LNCAP (cell line): ENCODE data around the gene TMEM164.

ENCODE experiments used
- TF ChIP-seq, protein P1 (sequence below): fragments of 450-650 bp; IDR thresholded peaks from 2 replicates; pipeline ENCODE4 v1.5.1; 2017; ENCODE audit warnings: mild to moderate bottlenecking

Gene TMEM164

DNA sequence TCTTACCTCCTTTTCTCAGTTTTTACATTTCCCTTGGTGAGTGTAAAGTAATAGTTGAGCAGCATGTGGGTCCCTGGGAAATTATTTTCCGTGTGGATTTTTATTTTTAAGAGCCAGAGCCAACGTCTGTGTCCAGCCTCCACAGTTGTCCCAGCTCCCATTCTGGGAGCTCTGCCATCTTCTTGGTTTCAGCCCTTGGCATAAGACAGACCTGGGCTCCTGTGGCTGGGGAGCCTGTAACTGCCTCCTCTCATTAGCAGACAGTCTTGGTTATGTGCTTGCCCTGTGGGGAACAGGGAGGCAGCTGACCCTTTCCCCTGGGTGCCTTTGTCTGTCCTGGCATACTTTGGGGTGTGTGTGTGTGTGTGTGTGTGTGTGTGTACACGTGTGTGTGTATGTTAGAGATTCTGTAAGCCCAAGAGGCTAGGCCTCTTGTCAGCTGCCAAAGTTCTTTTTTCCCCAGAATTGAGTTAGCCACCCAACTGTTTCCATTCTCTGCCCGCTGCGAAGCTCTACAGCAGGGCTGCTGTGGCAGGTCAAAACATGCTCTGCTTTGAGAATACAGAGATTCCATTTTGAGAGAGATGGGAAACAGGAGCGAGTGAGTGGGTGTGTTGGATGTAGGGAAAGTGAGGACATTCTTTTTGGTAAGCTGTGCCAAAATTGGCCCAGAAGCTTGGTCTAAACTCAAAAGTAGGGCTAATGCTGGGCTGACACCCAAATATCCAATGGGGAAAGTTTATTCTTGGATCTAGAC lies 140.7 kb downstream of the TMEM164 start:
- TF ChIP-seq, protein P1, sequence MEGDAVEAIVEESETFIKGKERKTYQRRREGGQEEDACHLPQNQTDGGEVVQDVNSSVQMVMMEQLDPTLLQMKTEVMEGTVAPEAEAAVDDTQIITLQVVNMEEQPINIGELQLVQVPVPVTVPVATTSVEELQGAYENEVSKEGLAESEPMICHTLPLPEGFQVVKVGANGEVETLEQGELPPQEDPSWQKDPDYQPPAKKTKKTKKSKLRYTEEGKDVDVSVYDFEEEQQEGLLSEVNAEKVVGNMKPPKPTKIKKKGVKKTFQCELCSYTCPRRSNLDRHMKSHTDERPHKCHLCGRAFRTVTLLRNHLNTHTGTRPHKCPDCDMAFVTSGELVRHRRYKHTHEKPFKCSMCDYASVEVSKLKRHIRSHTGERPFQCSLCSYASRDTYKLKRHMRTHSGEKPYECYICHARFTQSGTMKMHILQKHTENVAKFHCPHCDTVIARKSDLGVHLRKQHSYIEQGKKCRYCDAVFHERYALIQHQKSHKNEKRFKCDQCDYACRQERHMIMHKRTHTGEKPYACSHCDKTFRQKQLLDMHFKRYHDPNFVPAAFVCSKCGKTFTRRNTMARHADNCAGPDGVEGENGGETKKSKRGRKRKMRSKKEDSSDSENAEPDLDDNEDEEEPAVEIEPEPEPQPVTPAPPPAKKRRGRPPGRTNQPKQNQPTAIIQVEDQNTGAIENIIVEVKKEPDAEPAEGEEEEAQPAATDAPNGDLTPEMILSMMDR: no peak

DNA sequence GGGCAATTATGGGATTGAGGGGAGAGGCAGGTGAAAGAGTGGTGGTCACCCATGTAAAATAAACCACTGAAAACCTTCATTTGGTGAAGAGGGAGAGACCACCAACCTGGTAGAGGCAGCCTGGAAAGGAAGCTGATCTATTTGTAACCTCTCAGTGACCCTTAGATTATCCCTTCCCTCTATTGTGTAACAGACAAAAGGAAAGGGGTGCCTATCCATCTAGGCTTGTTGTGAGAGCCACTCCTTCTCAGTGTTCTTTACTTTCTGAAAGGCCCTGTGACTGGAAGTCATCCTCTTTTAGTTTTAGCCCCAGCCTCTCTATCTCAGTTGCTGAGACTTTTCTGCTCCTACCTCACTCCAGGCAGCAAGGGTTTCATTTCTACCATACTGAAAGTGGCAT lies 142.4 kb downstream of the TMEM164 start:
- TF ChIP-seq, protein P1: no peak

GRCh38 chrX:110145854-110146253 lies 142.9 kb downstream of the TMEM164 start:
- TF ChIP-seq, protein P1: peak; percentile 53

DNA sequence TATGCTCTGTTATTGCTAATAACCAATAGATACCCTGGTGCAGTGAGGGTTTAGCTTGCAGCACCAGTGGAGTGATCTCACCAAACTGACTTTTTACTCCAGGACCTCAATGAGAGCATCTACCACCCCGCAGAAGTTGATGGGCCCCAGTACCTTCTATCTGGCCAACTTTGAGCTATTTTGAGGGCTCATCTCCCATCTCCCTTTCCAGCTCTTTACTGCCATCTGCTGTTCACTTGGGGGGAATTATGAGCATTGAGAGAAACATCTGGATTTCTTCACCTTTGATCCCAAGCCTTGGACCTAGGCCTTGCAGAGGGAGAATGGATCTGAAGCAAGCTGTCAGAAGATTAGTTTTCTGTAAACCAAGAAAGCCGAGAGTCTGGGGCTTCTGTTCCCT lies 143.6 kb downstream of the TMEM164 start:
- TF ChIP-seq, protein P1: peak; percentile 43

DNA sequence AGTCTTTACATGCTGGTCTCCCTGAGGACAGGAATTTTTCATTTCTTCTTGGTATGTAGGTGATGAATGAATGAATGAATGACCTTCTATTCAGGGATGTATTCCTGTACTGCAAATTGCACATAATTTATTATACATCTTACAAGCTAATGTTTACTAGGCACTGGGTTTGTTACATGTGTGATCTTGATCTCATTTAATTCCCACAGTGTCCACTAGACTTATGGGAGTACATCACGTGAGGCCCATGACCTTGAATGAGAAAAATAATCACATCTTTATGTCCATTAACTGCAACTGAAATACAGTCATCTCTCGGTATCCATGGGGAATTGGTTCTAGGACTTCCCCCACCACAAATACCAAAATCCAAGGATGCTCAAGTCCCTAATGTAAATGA lies 150.3 kb downstream of the TMEM164 start:
- TF ChIP-seq, protein P1: no peak

GRCh38 chrX:110153896-110154295 lies 151.0 kb downstream of the TMEM164 start:
- TF ChIP-seq, protein P1: no peak

- TF ChIP-seq, protein P1: no peak
Observed at GRCh38 chrX:110155759-110156158, 152.8 kb downstream of the TMEM164 start.
